GM19328 (cell line): ENCODE results near the gene CALN1.

Experiments
- ATAC-seq: cut with Tn5 transposase; IDR thresholded peaks from one replicate; pipeline ENCODE4 v1.9.1; 2021; ENCODE audit warnings: mild to moderate bottlenecking, moderate library complexity; ENCODE audit not compliant: unreplicated experiment

CALN1 gene

GRCh38 chr7:72326811-72327210 is 85.3 kb downstream of the CALN1 start:
- no peak for ATAC-seq

- no peak for ATAC-seq
Observed at GRCh38 chr7:72326365-72326764, 85.8 kb downstream of the CALN1 start.

DNA sequence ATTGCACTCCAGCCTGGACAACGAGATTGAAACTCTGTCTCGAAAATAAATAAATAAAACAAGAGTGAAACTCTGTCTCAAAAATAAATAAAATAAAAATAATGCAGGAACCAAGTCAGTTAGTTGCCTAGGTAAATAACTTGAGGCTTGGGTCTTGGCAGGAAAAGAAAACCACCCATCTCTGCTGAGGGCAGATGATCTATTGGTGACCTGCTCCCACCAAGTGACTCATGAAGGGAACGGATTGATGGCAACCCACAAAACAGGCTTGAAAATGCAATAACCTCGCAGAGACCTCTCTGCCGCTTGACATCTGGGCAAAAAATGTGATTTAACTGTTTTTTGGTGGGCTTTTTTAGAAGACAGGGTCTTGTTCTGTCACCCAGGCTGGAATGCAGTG is 86.6 kb downstream of the CALN1 start:
- ATAC-seq: no peak

DNA sequence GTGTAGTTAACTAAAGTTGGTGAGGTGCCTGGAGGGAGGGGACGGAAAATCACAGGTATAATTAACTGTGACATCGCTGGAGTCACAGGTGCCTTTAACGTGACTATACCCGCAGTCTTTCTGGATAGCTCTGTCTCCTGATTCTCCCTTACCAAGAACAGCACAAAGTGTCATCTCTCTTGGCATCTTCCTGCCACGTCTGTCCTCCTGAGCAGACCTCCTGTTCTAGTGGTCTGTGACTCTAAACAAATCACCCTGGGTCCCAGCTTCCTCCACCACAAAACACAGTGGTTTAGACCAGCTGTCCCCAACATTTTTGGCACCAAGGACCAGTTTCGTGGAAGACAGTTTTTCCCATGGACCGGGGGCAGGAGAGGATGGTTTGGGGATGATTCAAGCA is 90.5 kb downstream of the CALN1 start:
- ATAC-seq: no peak

- ATAC-seq: no peak
Observed at GRCh38 chr7:72321081-72321480, 91.1 kb downstream of the CALN1 start.

DNA sequence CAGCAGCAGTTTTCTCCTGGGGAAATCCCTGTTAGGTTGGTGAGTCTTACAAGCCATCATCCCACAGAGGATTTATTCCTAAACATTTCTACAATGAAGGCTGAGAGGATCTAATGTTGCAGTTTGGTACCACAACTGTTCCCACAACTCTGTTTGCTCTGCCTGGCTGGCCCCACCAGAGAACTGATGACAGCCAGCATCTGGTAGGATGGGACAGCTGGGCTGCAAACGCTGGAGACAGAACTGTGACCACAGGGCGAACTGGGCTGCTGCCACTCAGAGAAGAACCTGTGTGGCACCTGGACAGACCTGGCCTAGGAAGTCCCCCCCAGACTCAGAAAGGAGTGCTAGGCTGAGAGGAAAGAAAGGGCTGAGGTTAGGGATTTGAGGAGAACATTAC is 94.8 kb downstream of the CALN1 start:
- no peak for ATAC-seq

DNA sequence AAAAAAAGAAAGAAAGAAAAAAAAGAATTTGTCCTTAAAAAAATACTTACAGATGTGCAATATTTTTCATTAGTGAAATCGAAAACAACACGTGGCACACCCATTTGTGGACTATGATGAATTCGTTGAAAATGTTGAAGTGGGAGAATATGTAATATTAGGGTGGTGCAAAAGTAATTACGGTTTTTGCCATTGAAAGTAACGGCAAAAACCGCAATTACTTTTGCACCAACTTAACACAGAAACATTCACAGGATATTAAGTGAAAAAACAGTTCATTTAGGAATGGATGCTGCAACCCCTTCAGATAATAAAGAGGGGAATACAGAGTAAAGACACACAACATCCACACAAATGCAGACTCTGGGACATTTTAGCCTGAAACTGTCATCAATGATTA is 96.0 kb downstream of the CALN1 start:
- ATAC-seq: no peak

- ATAC-seq: no peak
Observed at GRCh38 chr7:72313906-72314305, 98.2 kb downstream of the CALN1 start.

GRCh38 chr7:72310301-72310700 is 101.8 kb downstream of the CALN1 start:
- ATAC-seq: no peak

DNA sequence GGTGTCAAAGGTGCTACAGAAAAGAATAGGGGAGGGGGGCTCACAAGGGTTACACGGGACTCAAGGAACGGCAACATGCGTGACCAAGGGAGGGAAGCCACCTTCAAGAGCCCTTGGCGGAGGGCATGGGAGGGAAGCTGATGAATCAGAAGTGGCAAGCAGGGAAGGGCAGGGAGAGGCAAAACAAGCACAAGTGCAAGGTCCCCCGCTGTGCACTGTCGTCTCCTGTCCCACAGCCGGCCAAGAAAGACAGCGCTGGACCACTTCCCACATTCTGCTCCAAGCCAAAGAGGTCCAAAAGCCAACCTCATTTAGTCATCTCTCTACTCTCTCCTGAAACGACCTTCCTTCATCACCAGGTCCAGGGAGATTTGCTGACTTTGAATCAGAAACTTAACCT is 102.7 kb downstream of the CALN1 start:
- ATAC-seq: no peak

DNA sequence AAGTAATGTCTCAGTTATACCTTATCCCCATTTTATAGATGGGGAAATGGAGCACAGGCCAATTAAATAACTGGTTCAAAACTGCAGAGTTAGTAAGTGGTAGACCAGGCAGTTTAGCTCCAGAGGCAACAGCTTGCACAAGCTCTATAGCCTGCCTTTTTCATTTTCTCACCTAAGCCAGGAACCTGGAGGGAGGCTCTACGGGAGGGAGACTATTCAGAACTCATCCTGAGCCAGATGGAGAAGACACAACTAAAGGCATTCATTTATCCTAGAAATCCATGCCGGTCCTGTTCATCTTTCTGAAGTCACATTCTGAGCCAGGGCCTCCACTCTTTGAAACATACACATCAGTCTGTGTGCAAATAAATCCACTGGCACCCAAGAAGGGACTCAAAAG is 103.2 kb downstream of the CALN1 start:
- no peak for ATAC-seq

DNA sequence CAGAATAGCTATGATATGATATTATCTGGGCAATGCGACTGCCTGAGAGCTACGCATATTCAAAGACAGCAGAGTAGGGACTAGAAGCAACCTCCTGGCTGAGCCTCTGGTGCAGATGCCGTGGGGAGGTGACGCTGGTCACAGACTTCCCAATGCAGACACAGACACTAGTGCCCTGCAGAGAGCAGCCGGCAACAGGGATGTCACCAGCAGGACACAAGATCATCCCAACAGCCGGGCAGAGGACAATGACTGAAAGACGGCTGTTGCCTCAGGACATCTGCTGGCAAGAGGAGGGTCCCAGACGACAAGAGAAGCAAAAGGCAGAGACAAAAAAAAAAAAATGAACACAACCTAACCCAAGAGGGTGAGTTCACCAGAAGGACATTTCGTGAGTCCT is 104.6 kb downstream of the CALN1 start:
- no peak for ATAC-seq

- no peak for ATAC-seq
Observed at GRCh38 chr7:72298912-72299311, 113.2 kb downstream of the CALN1 start.

- ATAC-seq: no peak
Observed at GRCh38 chr7:72298091-72298490, 114.0 kb downstream of the CALN1 start.

GRCh38 chr7:72297636-72298035 is 114.5 kb downstream of the CALN1 start:
- no peak for ATAC-seq

- no peak for ATAC-seq
Observed at GRCh38 chr7:72292794-72293193, 119.3 kb downstream of the CALN1 start.

DNA sequence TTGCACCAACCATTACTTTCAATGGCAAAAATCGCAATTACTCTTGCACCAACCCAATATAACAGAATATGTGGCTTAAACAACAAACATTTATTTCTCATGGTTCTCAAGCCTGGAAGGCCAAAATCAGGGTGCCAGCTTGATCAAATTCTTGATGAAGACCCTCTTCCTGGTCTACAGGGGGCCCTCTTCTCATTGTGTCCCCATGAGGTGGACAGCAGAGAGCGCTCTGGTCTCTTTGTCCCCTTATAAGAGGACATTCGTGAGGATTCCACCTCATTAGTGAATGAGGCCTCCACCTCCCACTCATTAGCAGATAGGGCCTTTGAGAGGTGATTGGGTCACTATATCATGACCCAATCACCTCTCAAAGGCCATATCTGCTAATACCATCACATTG is 120.0 kb downstream of the CALN1 start:
- no peak for ATAC-seq

- no peak for ATAC-seq
Observed at GRCh38 chr7:72286519-72286918, 125.6 kb downstream of the CALN1 start.

DNA sequence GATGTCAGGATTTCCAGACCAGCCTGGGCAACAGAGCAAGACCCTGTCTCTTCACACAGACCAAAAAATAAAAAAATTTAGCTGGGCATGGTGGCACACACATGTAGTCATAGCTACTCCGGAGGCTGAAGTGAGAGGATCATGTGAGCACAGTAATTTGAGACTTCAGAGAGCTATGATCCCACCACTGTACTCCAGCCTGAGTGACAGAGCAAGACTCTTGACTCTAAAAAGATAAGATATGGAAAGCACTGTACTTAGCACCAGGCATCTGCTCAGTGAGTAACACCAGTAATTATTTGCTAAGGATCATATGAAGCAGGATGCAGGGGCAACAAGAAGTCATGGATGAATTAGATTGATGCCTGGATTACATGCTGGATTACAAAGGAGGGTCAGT is 128.8 kb downstream of the CALN1 start:
- no peak for ATAC-seq

DNA sequence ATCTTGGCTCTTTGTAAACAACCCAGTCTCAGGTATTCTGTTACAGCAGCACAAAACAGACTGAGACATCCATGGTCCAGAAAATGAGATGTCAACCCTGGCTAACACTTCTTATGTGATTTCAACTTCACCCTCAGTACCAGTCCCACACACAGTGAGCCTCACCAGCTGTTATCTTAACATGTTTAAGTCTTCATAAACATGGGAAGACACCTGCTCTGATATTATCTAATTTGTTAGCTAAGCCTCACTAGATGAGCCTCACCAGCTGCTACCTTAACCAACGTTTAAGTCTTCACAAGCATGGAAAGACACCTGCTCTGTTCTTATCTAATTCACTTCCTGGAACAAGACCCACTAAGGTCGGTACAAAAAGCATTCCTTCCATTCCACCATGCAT is 130.8 kb downstream of the CALN1 start:
- no peak for ATAC-seq

DNA sequence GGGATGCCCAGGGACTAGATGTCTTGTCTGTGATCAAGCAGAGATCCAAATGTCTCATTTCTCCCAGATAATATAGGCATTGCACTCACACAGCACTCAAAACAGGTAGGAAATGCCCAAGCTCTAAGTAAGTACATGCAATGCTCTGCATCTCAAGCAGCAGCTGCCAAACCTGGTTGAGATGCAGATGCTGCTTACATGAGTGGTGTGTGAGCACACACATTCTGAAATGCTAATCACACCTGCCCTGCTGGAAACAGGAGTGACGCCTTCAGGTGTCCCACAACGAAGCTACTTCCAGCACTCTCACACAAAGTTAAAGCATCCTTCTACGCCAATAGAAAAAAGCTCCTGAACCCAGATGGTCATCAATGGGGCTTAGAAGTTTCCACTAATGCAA is 132.9 kb downstream of the CALN1 start:
- ATAC-seq: no peak

DNA sequence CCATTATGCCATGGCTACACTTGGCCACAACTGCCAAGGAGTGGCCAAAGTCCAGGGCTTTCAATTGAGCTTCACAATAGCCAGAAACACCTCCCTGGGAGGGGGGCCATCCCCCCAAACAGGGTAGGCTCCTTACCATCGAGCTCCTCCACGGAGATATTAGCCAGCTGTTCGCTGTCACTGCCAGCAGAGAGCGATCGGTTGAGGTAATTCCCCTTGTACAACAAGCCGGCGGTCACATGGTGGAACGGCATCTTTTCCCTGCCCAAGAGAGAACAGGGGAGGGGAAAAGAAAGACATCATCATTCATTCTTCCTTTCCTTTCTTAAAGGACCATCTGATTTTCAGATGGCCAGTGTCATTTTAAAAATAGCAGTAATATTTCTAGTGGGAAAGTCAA is 133.6 kb downstream of the CALN1 start:
- no peak for ATAC-seq

DNA sequence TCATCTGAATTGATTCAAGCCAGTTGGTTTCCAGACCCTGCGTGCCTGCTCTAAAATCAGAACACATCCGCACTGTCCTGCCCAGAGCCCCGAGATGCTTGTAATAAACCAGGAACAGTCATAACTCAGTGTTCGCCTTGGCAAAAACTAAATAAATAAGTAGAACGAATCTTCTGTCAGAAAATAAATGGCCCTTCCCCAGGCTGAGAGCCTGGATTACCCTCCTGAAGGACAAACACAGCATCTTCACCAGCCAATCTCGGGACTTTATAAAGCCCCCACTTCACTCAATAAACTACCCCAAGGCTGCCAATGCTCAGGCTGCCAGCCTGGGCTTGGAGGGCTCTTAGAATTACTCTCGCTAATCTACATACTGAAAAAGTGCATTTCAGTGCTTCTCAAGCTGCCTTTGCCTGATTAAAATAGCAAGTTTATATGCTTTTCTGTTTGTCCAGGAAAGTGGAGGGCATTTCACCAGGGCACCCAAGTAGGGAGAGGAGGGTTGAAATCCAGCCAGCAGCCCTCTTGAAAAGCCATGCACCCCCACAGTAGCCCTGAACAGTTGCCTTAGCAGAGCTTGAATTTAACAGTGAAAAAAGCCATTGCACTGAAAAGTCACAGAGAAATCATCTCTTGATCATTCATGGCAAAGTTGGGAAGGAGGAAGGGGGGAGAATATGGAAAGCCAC is 136.6 kb downstream of the CALN1 start:
- no peak for ATAC-seq
